Stimulated activated CD8-positive, alpha-beta memory T cell treated with anti-CD3 and anti-CD28 coated beads, Interleukin-12 subunit alpha, Interleukin-12 subunit beta, amount 100 ng/mL, for 24 hours (primary cell): ENCODE results near the gene DCTN2.
"Not testable (repeated sequence)": the region's sequence is repeated elsewhere in the genome, so short reads cannot be mapped to it uniquely, and the experiment has no call there.

ENCODE experiments used
- DNase-seq: peaks from one replicate; pipeline ENCODE4 v3.0.0-alpha.2; 2020; ENCODE audit errors: extremely low read depth

DCTN2 gene

DNA sequence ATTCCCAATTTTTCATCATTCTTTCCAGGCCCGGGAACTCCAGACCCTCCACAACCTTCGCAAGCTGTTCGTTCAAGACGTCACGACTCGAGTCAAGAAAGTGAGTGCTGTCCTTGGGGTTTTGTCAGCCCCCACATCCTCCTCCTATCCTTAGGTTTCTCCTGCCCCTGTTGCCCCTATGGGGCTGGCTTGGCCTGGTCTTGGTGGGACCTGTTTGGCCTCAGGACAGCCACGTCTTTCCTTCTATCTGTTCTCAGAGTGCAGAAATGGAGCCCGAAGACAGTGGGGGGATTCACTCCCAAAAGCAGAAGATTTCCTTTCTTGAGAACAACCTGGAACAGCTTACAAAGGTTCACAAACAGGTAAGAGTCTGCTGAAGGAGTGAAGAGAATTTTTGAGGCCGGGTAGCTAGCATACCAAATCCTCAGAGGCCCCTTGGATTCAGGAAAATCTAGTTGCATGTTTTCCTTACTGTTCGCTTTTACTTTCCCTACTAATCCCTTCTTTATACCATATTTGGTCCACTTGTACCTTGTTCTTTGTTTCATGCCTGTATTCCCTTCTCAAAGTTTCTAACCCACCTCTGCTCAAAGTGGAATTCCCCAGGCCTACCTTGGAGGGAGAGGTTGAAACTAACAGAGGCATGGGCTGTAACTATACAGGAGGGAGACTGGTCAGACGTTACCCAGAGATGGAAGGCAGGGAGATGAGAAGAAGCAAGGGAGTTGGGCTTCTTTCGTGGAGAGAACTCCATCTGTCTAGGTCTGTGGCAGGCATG, 31.2 kb upstream of the DCTN2 start:
- DNase-seq = no peak

- no peak for DNase-seq
These were observed 29.7 kb upstream of the DCTN2 start for GRCh38 chr12:57576613-57577160.

GRCh38 chr12:57575771-57576612, 29.0 kb upstream of the DCTN2 start:
- DNase-seq = no peak

DNA sequence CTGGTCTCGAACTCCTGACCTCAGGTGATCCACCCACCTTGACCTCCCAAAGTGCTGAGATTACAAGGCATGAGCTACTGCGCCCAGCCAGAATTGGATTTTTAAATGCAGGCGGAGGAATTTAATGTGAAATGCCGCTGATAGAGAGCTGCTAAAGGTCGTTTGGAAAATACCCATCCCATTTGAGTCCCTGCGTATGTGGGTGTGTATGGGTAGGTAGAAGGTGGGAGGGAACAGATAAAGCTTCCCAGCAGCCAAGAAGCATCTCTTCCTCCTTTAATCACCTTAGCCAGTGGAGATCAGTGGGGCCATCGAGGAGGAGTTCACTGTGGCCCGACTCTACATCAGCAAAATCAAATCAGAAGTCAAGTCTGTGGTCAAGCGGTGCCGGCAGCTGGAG, 27.8 kb upstream of the DCTN2 start:
- DNase-seq = no peak

DNA sequence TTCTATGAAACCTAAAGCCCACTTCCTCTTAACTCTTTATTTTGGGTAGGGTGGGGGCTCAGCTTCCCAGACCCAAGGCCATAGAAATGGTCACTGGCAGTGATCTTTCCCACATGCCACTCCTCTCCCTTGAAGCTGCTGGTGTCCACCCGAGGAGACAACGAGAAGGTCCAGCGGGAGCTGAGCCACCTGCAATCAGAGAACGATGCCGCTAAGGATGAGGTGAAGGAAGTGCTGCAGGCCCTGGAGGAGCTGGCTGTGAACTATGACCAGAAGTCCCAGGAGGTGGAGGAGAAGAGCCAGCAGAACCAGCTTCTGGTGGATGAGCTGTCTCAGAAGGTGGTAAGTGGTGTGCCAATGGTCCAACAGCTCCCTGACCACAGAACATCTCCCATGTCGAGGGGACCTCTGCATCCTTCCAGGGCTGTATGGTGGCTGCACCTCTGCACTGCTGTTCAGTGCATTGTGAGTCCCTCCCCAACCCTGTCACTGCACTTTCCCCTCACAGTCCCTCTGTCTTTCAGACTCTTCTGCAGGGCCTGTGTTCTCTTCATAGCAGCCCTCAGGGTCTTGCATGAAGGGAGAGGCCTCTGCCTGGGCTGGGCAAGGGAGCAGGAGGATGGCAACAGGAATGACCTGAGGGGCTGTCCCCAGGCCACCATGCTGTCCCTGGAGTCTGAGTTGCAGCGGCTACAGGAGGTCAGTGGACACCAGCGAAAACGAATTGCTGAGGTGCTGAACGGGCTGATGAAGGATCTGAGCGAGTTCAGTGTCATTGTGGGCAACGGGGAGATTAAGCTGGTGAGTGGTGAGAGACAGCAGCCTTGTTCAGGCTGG, 25.2 kb upstream of the DCTN2 start:
- DNase-seq = no peak

DNA sequence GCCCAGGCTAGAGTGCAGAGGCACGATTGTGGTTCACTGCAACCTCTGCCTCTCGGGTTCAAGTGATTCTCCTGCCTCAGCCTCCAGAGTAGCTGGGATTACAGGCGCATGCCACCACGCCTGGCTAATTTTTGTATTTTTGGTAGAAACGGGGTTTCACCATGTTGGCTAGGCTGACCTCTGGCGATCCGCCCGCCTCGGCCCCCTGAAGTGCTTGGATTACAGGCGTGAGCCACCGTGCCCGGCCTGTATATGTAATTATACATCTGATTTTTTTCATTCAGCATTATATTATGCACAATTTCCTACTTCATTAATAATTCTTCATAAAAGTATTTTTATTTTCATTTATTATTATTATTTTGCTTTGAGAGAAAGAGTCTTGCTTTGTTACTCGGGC, 23.4 kb upstream of the DCTN2 start:
- DNase-seq = not testable (repeated sequence)

- DNase-seq = no peak
These were observed 22.9 kb upstream of the DCTN2 start for GRCh38 chr12:57569858-57570257.

- no peak for DNase-seq
These were observed 21.8 kb upstream of the DCTN2 start for GRCh38 chr12:57568838-57569237.

- DNase-seq = no peak
These were observed 17.3 kb upstream of the DCTN2 start for GRCh38 chr12:57564178-57564740.

DNA sequence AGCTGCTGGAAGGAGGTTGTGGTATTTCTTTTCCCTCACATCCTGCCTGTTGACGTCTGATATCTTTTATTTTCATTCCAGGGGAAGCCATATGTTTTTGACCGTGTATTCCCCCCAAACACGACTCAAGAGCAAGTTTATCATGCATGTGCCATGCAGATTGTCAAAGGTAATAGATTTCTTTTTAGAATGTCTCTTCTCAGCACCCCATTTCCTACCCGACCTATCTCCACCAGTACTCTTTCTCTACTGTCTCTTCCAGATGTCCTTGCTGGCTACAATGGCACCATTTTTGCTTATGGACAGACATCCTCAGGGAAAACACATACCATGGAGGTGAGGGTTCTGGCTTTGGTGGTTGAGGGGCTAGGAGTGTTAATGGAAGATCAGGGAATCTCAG, 16.4 kb upstream of the DCTN2 start:
- DNase-seq = no peak

DNA sequence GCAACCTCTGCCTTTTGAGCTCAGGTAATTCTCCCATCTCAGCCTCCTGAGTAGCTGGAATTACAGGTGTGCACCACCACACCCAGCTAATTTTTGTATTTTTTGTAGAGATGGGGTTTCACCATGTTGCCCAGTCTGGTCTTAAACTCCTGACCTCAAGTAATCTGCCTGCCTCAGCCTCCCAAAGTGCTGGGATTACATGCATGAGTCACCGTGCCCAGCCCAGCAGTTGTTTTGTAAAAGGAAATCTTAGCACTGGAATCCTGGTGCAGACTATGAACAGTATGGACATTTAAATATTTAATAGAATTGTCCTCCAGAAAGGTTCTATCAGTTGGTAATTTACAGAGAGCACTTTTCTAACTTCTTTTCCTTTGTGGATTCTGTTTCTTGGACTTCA, 14.1 kb upstream of the DCTN2 start:
- not testable (repeated sequence) for DNase-seq

GRCh38 chr12:57560516-57560915, 13.5 kb upstream of the DCTN2 start:
- no peak for DNase-seq

DNA sequence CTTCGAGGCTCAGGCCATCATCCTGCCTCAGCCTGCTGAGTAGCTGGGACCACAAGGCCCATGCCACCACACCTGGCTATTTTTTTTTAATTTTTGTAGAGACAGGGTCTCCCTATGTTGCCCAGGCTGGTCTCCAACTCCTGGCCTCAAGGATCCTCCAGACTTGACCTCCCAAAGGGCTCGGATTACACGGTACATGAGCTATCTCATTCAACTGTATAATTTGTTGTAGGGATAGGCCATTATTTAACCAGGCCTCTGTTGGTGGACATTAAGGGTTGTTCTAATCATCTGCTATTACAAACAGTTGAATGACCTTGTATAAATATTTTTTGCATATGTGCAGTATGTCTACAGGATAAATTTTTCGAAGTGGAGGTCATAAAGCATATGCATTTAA, 11.9 kb upstream of the DCTN2 start:
- no peak for DNase-seq

GRCh38 chr12:57554897-57555296, 7.9 kb upstream of the DCTN2 start:
- DNase-seq = no peak

DNA sequence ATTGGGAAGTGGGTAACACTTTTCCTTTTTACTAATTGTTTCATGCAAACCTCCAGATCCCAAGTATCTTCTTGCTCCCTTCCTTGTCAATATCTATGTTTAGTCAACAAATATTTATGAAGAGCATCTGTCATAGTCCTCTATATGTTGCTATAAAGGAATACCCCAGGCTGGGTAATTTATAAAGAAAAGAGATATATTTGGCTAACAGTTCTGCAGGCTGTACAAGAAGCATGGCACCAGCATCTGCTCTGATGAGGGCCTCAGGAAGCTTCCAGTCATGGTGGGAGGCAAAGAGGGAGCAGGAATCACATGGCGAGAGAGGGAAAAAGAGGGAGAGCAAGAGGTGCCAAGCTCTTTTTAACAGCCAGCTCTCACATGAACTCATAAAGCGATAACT, 7.5 kb upstream of the DCTN2 start:
- no peak for DNase-seq

DNA sequence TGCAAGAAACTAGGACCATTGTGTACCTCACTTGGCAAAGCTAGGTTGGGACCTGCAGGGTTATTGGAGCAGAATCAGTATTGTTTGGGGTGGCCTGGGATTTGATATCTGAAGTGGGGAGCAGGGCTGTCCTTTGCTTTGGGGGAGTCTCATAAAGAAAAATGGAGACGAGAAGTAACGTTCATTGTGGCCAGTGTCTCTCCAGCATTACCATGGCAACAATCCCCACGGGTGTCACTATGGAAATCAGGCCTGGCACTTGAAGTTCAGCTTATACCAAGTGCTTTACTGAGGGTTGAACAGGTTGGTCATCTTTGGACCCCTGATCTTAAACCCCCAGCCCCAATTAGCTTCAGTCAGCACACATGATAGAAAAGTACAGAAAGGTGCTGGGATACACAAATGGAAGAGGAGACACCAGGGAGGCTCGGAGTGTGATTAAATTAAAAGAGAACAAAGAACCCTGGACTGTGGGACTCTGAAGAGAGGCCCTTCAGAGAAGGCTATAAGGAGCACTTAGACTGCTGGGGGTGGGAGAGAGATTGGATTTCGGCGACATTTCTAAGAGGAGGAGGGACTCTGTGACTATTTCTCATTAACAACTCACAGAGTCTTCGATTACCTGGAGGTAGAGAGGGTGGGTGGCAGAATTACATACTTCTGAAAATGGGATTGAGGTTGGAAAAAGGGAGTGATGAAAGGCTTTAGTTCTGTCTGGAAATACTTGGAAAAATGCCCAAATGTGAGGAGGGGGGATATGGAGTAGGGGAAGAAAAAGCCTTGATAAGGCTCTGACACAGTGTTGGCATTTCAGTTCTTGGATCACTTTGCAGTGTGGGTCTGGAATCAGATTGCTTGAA, 6.6 kb upstream of the DCTN2 start:
- DNase-seq = no peak

DNA sequence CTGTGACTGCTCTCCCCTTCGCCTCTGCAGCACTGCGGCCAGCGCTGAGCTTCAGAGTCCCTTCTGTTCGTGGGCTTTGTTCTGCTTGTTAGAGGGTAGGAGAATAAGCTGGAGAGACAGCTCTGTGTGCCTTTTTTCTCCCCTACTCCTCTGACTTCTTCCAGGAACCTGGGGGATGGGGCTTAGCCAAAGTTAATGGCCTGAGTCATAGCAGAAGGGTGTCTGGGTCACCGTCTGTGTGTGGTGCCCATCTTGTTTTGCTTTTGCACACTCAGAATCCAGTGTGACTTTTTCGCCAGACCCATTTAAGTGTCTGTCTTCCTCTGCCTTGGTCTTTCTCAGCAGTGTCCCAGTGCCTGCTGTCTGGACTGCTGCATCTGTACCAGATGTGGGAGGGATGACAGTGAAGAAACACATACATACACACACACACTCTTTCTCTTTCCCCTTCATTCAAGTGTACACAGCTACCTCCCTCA, 5.9 kb upstream of the DCTN2 start:
- DNase-seq = no peak

DNA sequence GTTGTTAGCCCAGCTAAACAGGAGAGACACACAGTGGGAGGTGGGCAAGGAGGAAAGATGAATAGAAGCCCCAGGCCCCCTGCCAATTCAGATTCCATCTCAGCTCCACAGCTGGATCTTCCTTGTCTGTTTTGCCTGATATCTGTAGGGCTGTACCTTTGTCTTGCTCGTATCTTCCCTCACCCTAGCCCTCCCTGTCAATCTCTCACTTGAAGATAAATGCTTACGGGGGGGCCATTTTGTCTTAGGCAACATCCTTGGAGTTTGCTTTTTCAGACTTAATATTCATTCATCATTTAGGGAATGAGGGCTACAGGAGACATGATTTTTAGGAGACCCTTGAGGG, 5.3 kb upstream of the DCTN2 start:
- DNase-seq = no peak

- no peak for DNase-seq
These were observed 4.8 kb upstream of the DCTN2 start for GRCh38 chr12:57551637-57552305.
